22Rv1 (cell line): ENCODE results near the gene AANAT.

Source experiments
- CTCF ChIP-seq: fragments of 450-650 bp; IDR thresholded peaks from 2 replicates; pipeline ENCODE4 v1.5.1; 2017; ENCODE audit warnings: mild to moderate bottlenecking
- ZFX ChIP-seq: fragments of 450-650 bp; IDR thresholded peaks from 2 replicates; pipeline ENCODE4 v1.6.1; 2017; ENCODE audit warnings: antibody characterized with exemption, borderline replicate concordance

GRCh38 chr17:76492123-76492988, 25.0 kb downstream of the AANAT start:
- TF ChIP-seq CTCF = no peak
- TF ChIP-seq ZFX = no peak
